ENCODE data around the gene ASGR2.
"Not testable (repeated sequence)": the region's sequence is repeated elsewhere in the genome, so short reads cannot be mapped to it uniquely, and the experiment has no call there.

The ASGR2 gene

DNA sequence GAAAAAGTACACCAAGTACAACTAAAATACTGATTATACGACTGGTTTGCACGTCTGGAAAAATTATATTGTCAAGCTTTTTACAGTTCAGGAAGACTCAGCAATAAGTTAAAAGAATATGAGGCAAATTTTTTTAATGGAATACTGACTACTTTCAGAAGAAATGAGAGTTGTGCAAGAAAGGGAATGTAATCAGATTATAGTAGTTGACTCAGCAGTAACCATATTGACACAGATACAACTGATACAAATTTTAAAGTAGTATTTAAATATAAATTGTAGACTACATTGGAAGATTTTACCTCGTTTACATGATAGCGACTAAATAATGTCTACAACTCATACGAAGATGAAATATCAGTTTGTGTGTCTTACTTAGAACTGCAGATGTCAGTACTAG, 16.7 kb downstream of the ASGR2 start:
- peak in 1 of 3 donors; percentile 34 for DNase-seq

DNA sequence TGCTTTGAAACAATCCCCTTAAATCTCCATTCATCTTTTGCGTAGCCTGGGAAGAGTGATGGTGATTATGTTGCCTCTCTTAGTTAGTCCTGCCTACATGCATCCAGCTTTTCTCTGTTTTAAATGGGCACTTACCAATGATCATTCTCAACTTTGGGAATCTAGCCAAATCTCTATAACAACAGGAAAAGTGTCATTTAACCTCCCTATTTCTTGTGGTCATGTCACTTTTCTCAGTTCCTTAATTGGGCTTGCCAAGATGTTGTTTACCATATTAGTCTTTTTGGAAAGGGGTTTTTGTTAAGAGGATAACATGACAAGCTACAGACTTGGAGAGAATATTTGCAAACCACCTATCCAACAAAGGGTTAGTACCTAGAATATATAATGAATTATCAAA, 19.0 kb downstream of the ASGR2 start:
- peak; percentile 59 to 91 (median 86) for DNase-seq

DNA sequence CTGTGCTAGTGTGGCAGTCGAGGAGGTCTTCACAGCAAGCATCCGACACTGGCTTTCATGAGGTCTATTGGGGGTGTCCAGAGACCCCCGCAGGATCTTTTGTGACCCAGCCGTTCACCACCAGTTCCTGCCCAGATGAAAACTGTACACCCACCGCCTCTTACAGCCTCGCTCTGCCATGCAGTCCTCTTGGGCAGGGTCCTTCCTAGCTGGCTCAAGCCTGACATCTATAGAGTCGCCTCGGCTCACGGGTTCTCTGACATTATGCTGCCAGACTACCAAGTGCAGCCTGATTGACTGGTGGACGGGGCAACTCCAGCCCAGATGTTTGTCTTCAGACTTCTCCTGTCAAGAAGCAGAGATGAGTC, 20.0 kb downstream of the ASGR2 start:
- DNase-seq: no peak

DNA sequence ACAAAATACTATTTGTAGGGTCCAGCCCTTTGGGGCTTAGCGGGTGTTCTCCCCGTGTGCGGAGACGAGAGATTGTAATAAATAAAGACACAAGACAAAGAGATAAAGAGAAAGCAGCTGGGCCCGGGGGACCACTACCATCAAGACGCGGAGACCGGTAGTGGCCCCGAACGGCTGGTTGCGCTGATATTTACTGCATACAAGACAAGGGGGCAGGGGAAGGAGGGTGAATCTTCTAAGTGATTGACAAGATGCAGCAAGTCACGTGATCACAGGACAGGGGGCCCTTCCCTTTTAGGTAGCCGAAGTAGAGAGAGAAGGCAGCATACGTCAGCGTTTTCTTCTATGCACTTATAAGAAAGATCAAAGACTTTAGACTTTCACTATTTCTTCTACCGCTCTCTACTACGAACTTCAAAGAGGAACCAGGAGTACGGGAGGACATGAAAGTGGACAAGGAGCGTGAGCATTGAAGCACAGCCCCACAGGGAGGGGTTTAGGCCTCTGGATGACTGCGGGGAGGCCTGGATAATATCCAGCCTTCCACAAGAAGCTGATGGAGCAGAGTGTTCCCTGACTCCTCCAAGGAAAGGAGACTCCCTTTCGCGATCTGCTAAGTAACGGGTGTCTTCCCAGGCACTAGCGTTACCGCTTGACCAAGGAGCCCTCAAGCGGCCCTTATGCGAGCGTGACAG, 23.2 kb downstream of the ASGR2 start:
- DNase-seq: not testable (repeated sequence)

DNA sequence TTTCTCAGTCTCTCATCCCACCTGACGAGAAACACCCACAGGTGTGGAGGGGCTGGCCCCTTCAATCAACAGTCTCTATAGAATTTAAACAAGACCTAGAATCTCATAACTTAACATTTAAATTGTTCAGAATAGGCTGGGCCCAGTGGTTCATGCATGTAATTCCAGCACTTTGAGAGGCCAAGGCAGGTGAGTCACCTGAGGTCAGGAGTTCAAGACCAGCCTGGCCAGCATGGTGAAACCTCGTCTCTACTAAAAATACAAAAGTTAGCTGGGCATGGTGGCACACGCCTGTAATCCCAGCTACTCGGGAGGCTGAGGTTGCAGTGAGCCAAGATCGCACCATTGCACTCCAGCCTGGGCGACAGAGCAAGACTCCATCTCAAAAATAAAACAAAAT, 25.1 kb downstream of the ASGR2 start:
- DNase-seq: not testable (repeated sequence)

DNA sequence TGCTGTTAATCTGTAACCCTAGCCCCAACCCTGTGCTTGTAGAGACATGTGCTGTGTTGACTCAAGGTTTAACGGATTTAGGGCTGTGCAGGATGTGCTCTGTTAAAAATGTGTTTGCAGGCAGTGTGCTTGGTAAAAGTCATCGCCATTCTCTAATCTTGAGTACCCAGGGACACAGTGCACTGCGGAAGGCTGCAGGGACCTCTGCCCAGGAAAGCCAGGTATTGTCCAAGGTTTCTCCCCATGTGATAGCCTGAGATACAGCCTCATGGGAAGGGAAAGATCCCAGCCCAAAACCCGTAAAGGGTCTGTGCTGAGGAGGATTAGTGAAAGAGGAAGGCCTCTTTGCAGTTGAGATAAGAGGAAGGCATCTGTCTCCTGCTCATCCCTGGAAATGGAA, 26.2 kb downstream of the ASGR2 start:
- DNase-seq: not testable (repeated sequence)

DNA sequence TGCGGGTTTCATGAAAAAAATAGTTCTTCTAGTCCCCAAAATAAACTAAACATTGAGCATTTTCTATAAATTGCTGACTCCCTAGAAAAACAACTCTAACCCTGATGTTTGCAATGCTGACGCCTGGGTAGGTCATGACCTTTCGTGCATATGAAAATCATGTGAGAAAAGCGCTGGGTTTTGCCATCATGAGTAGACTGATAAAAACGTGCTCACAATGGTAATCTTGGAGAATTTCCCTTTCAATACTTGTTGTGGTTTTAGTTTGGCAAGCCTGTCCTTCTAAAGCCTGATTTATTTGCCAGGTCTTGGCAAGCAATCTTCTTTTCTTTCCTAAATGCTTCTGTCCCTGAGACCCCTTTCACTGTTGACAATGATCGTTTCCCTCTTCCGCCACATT, 30.5 kb downstream of the ASGR2 start:
- DNase-seq: peak; percentile 35 to 58 (median 55)

DNA sequence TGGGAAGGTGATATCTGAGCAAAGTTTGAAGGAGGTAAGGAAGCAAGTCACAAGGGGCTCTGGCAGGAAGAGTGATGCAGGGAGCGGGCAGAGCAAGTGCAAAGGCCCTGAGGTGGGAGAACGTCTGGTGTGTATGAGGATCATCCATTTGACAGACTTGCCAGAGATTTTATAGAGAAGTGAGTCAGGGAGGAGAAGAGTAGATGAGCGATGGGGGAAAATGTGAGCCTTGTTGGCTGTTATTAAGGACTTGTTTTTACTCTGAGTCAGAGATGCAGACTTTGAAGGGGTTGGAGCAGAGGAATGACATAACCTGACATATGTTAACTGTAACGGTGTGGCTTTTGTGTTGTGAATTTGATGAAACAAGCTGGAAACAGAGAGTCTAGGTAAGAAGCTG, 31.0 kb downstream of the ASGR2 start:
- peak; percentile 62 to 79 (median 79) for DNase-seq

DNA sequence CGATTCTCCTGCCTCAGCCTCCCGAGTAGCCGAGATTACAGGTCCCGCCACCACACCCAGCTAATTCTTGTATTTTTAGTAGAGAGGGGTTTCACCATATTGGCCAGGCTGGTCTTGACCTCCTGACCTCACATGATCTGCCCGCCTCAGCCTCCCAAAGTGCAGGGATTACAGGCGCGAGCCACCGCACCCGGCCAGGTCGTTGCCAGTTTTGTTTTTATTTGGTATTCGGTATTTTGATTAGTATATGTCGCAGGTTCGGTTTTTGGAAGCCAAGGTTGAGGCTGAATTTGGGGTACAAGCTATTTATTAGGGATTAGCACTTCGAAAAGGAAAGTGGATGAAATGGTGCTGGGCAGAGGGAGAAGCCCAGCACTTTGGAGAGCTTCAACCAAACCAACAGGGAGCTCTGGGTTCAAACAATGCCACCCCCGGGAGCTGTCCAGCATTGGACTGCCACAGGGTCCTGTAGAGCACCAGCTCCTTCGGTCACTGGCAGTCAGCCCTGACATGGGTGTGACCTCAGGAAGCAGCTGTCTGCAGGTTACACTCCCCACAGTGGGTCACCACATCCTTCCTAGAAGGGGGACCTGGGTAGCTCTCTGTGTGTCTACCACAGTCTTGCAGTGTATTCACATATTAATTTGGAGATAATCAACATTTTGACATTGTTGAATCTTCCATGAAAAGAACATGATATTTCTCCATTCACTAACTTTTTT, 33.1 kb downstream of the ASGR2 start:
- no peak for DNase-seq

DNA sequence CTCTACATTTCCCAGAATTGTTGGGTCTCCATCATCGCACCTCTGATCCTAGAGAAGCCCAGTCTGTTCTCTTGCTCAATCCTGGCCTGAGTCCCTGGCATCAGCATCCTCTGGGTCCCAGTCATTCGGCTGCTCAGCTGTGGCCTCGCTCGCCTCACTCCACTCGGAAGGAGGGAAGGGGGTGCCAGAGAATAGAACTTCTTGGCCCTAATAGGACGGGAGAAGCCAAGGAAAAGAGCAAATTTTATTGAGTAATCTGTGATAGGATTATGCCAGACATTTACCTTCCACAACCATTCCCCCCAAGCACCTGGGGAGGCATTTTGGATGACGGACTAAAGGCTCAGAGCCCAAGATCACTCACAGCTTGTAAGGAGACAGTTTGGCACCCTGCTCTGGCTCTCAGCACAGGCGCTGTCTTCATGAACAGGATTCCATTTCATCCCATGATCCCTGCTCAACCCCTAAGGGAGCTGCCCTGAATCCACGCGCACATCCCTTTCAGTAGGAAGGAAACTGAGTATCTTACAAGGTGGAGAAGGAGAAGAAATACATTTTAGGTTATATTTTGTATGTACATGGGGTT, 34.1 kb downstream of the ASGR2 start:
- DNase-seq: no peak

DNA sequence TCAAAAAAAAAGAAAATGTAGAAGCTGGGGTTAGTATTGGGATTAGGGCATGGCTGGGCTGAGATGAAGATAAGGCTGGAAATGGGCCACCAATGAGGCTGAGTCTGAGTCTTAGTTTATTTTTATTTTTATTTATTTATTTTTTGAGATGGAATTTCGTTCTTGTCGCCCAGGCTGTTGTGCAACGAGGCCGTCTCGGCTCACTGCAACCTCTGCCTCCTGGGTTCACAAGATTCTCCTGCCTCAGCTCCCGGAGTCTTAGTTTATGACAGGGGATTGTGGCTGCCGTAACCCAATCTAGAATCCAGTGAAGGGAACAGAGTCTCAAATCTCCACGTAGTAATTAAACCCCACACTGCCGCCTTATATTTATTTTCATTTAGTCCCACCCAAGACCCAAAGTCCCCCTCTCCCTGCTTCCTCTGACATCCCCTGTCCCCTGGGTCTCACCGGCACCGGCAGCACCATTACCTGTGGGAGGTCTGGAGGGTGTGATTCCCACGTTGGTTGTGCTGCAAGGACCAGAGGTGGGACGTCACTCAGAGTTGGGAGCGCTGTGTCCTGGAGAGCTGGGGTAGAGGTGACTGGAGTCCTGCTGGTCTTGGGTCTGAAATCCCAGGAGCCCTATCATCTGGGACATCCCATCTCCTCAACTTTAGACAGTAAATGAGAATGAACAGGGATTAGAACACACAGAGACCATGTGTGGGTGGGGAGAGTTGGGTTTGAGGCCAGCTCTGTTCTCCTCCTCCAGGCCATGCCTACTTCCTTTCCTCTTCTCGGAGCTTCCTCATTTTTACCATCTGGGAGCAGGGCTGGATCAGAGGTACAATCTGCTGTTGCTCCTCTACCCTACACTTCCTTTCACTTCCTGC, 34.8 kb downstream of the ASGR2 start, which contains the start of gene CLEC10A:
Gene CLEC10A, minus strand, starts transcription at position 671 of the 875 bp plus-strand sequence. CDS start 1,439 bp downstream, outside the sequence.
- DNase-seq: peak; percentile 87 to 90 (median 88)

DNA sequence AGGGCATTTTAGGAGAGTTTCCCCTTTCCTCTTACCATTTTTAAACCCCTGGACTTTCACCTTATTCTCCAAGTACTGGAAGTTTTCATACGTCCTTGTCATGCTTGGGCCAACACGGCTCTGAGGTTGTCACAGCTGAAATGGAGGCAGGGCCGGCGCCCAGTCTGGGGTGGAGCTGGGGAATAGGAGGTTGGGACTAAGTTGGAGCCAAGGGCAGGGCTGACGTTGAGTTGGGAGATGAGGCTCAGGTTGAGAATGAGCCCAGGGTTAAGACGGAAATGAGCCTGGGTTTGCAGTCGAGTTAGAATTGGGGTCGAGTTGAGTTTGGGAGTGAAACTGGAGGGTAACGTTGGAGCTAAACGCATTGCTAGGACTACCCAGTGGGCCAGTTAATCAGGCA, 35.9 kb downstream of the ASGR2 start:
- no peak for DNase-seq

DNA sequence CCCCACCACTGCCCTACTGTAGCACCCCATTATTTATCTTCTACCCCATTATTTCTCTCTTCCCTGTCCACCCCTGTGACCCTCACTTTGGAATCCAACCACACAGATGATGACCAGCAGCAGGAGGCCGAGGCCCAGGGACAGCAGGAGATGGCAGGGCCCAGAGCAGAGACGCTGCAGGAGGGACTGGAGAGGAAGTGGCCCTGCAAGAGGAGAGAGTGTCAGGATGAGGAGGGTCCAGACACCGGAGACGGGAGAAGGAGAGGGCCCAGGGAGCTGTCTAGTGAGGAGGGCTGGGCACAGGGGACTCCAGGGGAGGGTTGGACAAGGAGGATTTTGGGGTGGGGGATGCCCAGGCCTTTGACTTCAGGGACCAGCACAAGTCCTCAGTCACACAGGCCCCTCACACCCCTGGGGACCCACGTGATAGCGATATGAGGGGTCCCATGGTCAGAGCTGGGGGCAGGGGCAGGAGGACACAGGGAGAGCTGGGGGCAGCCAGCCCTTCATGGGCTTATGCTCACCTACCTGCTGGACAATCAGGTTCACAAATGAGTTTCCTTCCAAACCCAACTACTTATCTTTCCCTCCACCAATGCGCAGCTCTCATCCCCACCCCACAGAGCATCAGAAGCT, 36.6 kb downstream of the ASGR2 start:
- no peak for DNase-seq

DNA sequence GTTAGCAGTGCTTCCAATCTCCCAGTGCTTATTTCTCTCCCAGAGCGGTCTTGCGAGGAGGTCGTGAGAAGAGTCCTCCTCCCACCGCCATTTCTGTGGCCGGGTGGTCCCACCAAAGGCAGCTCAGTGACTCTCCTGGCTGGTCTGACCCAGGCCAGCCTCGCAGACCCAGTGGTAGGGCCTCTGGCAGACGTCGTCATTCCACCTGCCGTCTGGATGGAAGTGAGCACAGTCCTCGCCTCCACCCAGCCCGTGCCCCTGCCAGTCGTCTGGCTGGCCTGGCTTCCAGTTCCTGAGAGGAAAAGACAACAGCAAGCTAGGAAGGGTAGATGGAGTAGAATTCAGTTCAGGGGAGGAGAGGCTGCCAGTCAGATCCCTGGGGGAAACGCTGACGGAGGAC, 39.7 kb downstream of the ASGR2 start:
- DNase-seq: no peak

DNA sequence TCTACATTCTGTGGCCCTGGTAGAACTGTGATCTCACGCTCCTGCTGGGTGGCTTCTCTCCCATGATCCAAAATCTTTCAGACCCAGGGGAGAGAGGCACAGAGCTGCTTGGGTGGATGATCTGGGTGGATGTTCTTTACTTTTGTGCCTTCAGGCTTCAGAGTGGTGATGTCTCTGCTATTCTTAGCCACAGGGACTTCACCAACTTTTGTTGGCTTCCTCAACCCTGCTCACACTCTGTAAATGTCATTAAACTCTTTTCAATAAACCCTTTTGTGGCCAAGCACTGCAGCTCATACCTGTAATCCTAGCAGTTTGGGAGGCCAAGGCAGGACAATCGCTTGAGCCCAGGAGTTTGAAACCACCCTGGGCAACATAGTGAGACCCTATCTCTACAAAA, 42.2 kb downstream of the ASGR2 start:
- DNase-seq: peak in 1 of 3 donors; percentile 21

DNA sequence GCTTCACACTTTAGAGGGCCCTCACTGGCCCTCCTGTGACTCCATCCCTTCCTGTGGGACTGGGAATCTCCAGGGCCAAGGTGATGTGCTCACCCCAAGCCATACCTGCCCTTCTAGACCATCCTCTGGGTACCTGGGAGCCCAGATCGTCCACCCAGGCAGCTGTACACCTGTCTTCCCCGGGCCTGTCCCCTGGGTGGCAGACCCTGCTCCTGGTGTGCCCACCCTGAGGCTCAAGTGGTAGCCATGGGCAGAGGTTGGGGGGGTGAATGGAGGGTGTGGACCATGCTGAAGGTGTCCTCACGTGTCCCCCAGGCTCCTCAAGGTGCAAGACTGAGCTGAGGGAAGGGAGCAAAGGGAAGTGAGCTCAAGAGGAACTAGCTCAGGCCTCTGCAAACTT, 43.9 kb downstream of the ASGR2 start:
- no peak for DNase-seq

DNA sequence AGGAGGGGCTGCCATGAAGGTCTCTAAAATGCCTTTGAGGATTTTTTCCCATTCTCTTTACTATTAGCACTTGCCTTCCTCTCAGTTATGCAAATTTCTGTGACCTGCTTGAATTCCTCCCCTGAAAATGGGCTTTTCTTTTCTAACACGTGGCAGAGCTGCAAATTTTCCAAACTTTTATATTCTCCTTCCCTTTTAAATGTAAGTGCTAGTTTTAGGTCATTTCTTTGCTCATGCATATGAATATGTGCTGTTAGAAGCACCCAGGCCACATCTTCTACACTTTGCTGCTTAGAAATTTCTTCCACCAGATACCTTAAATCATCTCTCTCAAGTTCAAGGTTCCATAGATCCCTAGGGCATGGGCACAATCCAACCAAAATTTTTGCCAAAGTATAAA, 46.4 kb downstream of the ASGR2 start:
- DNase-seq: no peak

DNA sequence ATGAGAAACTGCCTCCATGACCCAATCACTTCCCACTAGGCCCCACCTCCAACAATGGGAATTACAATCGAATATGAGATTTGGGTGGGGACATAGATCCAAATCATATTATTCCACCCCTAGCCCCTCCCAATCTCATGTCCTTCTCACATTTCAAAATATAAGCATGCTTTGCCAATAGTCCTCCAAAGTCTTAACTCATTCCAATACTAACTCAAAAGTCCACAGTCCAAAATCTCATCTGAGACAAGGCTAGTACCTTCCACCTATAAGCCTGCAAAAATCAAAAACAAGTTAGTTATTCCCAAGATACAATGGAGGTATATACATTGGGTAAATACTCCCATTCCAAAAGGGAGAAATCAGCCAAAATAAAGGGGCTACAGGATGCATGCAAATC, 47.4 kb downstream of the ASGR2 start:
- no peak for DNase-seq

DNA sequence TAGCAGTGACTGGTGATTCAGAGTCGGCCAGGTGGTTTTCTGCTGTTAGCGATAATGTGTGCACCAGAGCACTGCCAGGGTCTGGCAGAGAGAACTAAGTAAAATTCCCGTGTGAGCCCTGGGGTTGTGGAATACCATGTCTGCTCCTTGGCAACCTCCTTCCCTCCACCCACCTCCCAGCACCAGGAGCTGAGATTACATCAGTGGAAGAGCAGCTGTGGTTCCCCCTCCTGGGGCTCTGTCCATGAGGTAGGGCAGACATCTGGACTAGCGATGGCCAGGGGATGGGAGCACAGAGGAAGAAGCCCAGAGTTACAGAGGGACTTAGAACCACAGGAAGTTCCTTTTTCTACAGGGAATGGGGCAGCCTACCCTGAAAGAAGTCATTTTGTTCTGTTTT, 50.4 kb downstream of the ASGR2 start:
- DNase-seq: peak in 2 of 3 donors; percentile 32 to 42

DNA sequence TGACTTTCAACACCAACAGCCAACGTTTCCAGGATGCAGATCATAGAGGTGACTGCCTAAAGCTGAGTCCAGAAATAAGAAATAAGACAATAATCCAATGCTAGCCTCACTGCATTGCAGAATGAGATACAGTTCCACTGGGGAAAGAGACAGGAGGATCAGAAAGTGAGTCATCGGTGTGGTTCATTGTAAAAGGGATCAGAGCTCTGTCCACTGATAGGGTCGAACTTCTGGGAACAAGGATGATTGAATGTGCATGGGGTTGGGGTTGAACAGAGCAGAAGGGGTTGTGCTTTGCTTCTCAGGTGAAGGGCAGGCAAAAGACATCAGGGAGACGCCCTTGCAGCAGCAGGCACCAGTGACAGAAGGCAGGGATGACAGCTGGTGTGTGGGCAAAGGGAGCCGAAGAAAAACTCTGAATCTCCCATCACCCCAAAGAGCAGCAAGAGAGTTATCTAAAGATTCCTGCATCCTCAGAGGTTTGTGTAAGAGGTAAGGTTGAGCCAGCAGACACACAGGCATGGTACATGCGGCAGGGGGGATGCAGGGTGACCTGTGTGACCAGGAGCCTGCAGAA, 51.0 kb downstream of the ASGR2 start:
- DNase-seq: peak in 1 of 3 donors; percentile 41

DNA sequence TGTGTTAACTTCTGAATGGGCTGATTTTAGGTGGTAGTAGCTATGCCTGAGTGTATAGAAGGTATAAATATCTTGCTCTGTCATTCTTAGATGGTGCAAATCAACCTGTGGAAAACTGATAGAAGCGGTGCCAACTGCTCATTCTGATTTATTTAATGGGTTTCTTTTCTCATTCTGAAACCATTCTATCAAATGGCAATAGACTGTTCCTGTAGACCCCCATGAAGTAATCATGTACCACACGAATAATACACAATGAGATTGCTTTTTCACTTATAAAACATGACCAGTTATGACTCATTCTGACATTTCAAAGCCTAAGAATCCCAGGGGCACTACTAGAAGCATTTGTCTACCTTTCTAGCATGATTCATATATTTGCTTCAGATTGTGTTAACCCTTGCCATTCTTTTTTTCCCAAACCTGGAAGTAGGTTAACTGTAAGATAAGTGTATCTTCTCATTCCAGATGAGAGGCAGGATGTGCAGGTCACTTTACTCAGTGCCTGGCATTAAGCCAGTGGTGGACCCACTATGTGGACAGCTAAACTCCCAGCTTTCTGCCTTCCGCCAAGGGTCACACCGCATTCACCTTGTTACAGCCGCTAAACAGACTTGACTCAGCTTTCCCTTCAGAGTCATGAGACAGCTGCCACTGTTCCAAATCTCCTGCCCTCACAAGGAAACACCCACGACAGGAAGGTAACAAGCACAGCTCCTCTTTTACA, 54.3 kb downstream of the ASGR2 start:
- DNase-seq: peak in 2 of 3 donors; percentile 58 to 65

Data from suppressor macrophage treated with lipopolysaccharide for 1 hour (primary cell).